Mammary epithelial cell (primary cell): Measurements from ENCODE around the gene KCNIP1.
"Not testable (repeated sequence)": the region's sequence is repeated elsewhere in the genome, so short reads cannot be mapped to it uniquely, and the experiment has no call there.

ENCODE experiments used
- EZH2 ChIP-seq: IDR thresholded peaks from 2 replicates; pipeline ENCODE4 v1.6.1; 2012; ENCODE audit warnings: low read length, inconsistent platforms, borderline replicate concordance
- TF ChIP-seq, protein P1 (sequence below), 2 donors: IDR thresholded peaks in 1 of 2; conservative IDR thresholded peaks in 1 of 2; 2 replicates each; pipeline ENCODE4 v1.5.1; 2011 to 2012; ENCODE audit warnings: inconsistent platforms in 2 of 2, low read length in 2 of 2, mild to moderate bottlenecking in 2 of 2, control low read depth in 1 of 2, low read depth in 1 of 2; ENCODE audit not compliant: insufficient read depth in 1 of 2; ENCODE audit errors: extremely low read depth in 1 of 2

DNA sequence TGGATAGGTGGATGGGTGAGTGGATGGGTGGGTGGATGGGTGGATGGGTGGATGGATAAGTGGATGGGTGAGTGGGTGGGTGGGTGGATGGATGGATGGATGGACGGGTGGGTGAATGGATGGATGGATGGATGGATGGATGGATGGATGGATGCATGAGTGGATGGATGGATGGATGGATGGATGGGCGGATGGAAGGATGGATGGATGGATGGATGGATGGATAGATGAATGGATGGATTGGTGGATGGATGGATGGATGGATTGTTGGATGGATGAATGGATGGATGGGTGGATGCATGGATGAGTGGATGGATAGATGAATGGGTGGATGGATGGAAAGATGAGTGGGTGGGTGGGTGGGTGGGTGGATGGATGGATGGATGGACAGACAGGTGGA, 250.7 kb downstream of the KCNIP1 start:
- TF ChIP-seq, protein P1, sequence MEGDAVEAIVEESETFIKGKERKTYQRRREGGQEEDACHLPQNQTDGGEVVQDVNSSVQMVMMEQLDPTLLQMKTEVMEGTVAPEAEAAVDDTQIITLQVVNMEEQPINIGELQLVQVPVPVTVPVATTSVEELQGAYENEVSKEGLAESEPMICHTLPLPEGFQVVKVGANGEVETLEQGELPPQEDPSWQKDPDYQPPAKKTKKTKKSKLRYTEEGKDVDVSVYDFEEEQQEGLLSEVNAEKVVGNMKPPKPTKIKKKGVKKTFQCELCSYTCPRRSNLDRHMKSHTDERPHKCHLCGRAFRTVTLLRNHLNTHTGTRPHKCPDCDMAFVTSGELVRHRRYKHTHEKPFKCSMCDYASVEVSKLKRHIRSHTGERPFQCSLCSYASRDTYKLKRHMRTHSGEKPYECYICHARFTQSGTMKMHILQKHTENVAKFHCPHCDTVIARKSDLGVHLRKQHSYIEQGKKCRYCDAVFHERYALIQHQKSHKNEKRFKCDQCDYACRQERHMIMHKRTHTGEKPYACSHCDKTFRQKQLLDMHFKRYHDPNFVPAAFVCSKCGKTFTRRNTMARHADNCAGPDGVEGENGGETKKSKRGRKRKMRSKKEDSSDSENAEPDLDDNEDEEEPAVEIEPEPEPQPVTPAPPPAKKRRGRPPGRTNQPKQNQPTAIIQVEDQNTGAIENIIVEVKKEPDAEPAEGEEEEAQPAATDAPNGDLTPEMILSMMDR (conservative IDR thresholded peaks at IDR 0.05 in 1 of 2, IDR thresholded peaks at IDR 0.05 in 1 of 2; ENCODE audit: extremely low read depth in 1 of 2, insufficient read depth in 1 of 2, low read depth in 1 of 2, low read length in 2 of 2), result not testable (repeated sequence)
- TF ChIP-seq EZH2, result not testable (repeated sequence)
